GM19468 (cell line): Measurements from ENCODE around the gene TMEM176A.

Experiments used
- ATAC-seq: cut with Tn5 transposase; IDR thresholded peaks from one replicate; pipeline ENCODE4 v1.9.1; 2021; ENCODE audit warnings: mild to moderate bottlenecking, moderate library complexity, moderate number of reproducible peaks; ENCODE audit not compliant: unreplicated experiment; ENCODE audit errors: extremely low read depth

TMEM176A gene

DNA sequence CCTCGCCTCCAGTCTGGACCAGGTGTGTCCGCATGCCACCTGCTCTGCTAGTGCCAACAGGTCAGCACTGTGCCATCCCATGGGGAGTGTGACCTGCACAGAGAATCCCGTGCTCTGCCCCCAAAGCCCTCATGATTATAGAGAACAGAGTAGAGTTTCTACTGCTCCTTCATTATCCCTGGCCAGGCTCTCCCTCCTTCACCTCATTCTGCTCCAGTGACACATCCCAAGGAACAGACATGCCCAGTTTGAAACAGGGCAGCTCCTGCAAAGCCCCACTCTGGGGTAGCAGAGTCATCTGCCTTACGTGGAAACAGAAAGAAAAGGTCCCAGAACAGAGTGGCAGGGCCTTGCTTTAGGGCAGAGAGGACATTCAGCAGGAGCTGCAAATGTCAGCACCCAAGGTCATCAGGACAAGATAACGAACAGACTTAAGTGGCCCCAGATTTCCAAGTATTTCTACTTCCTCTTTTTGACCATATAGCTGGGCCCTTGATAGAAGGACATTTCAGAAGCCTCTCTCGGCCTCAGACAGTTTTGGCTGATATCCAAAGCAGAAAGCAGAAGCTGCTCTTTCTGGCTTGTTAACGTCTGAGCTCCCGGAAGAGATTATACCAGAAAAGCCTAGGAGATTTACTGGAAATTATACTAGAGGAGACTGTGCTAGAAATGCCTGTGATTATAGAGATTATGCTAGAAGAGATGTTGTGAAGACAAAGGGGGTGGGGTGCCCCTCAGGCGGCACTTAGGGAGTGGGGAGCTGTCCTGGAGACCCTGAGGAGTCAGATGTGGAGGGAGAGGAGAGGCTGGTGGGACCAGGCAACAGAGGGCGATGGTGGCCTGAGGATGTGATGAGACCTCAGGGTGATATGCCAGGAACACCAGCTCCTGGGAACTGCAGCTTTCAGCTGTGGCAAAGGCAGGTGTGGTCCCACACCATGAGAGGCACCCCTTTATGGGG, 13.0 kb upstream of the TMEM176A start:
- no peak for ATAC-seq

GRCh38 chr7:150788474-150789269, 11.9 kb upstream of the TMEM176A start:
- ATAC-seq = no peak

GRCh38 chr7:150790416-150791075, 10.0 kb upstream of the TMEM176A start:
- no peak for ATAC-seq

GRCh38 chr7:150791304-150791703, 9.3 kb upstream of the TMEM176A start:
- ATAC-seq = no peak

DNA sequence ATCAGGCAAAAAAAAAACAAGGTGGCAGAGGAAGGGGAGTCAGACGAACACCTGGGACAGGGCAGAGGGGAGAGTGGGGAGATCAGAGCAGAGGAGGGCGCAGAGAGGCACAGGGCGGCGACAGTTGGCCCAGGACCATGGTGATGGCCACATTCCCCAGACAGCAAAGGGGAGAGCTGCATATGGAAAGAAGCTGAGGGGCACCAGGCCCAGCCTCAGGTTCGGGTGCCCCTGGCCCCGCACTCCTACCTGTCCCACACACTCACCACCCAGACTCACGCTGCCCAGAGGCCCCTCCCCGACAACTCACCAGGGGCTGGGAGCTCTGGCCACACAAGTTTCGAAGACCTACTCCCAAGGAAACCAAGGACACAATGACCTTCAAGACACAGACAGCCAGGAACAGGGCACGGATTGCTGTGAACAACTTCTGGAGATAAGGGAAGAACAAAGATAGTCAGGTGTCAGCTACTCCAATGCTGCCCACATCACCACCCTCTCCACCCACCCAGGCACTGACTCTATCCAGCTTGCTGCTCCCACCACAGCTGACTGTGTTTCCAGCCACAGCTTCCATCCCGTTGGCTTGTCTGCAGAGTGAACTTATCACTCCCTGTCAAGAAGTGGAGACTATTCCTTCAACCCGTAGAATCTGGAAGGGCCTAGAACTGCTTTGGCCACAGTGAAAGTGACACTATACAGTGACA, 8.7 kb upstream of the TMEM176A start:
- no peak for ATAC-seq

- no peak for ATAC-seq
These were observed 6.9 kb upstream of the TMEM176A start for GRCh38 chr7:150793569-150794238.

DNA sequence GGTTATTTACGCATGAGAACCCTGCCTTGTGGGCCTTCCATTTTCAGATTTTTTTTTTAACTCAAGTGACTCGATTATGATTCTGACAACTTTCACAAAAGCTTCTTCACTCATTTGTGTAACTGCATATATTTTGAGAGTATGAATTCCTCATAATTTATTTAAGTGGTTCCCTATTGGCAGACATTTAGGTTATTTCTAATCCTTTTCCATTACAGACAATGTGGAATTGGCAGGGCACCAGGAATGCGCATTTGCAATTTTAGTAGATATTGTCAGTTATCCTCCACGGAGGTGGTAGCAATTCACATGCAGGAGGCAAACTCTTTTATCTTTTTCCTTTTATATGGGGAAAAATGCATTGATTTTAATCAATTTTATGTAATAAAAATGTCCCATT, 2.9 kb upstream of the TMEM176A start:
- no peak for ATAC-seq

DNA sequence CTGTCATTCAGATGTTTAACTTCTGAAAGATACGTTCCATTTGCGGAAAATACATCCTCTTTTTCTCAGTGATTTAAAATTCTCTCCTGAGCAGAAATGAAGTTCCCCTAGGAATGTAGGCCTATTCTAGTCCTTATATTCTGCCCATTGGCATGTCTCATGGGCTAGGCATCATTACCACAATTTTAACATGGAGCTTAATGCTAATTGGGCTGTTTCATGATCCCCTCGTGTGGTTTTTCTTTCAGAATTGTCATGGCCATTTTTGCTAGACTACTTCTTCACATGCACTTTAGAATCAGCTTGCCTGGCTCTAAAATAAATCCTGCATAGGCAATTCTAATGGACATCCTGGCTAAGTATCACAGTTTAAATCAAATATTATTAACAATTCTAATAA, 1.4 kb upstream of the TMEM176A start:
- ATAC-seq = no peak

DNA sequence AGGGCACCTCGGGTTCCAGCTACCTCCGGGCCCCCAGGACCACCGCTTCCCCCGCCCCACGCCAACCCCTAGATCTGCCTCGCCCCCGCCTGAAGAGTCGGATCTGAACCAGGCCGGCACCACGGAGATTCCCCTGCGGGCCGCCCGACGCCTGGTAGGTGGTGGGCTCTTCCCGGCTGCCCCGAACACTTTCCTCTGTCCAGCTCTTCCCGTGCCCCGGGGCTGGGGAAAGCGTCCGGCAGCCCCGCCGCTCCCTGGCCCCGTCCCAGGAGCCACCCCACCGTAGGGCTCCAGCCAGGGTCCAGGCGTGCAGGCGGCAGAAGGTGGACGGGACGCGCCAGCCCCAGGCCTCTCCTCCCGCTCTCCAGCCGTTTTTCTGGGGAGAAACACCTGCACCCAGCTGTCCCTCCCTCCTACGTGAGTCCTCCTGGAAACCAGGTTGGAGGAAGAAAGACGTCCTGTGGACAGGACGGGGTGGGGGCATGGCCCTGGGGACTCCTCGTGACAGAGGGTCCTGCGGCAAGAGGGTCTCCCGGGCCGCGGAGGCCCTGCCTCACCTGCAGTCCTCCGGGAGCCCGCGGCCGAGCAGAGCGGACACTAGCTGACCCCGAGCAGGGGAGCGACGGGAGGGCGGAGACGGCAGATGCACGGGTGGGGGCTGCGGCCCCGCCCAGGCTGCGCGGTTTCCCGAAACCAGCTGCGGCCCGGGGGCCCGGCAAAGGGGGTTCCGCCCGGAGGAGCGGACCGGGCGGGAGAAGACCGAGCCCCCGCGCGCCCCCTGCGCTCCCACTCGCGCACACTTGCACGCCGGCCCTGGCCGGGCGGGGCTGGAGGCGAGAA, 608 bp upstream of the TMEM176A start, which contains the start of gene TMEM176B:
TMEM176B (minus strand) TSS at position 624 of the 840 bp plus-strand sequence. CDS start 3,795 bp downstream, outside the sequence.
- no peak for ATAC-seq

- no peak for ATAC-seq
These were observed 825 bp downstream of the TMEM176A start for GRCh38 chr7:150801242-150801945.

GRCh38 chr7:150801946-150802771, 1.6 kb downstream of the TMEM176A start:
- ATAC-seq = no peak

GRCh38 chr7:150803161-150803860, 2.7 kb downstream of the TMEM176A start:
- no peak for ATAC-seq

- no peak for ATAC-seq
These were observed 4.2 kb downstream of the TMEM176A start for GRCh38 chr7:150804802-150805201.

GRCh38 chr7:150805864-150806263, 5.3 kb downstream of the TMEM176A start:
- ATAC-seq = no peak

DNA sequence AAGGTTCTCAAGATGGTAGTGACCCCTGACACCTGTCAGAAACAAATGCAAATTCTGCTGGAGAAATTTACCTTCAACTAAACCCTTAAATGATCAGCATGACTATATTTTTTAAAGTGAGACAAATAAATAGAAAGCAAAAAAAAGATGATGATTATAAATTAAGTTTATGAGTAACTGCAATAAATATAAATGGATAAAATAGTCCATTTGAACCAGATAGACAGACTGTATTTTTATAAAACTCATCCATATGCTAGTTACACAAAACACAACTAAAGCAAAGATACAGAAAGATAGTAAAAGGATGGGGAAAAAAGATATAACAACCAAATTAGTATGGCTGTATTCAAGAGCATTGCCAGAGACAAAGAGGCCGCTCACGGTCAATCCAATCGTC, 5.9 kb downstream of the TMEM176A start:
- ATAC-seq = no peak

- no peak for ATAC-seq
These were observed 6.3 kb downstream of the TMEM176A start for GRCh38 chr7:150806863-150807262.
